ENCODE results near the gene EPB41L1.

EPB41L1 gene

GRCh38 chr20:36155991-36156390, 1.5 kb downstream of the EPB41L1 start:
- DNase-seq (ENCODE audit: low read depth), result no peak

- no peak for DNase-seq (ENCODE audit: low read depth)
Measured at GRCh38 chr20:36157610-36158009, 3.1 kb downstream of the EPB41L1 start.

- no peak for DNase-seq (ENCODE audit: low read depth)
Measured at GRCh38 chr20:36158160-36158741, 3.7 kb downstream of the EPB41L1 start.

- DNase-seq (ENCODE audit: low read depth), result no peak
Measured at GRCh38 chr20:36159833-36160232, 5.3 kb downstream of the EPB41L1 start.

- DNase-seq (ENCODE audit: low read depth), result no peak
Measured at GRCh38 chr20:36162272-36162966, 7.9 kb downstream of the EPB41L1 start.

GRCh38 chr20:36167902-36168503, 13.5 kb downstream of the EPB41L1 start:
- DNase-seq (ENCODE audit: low read depth), result peak; percentile 82

- DNase-seq (ENCODE audit: low read depth), result no peak
Measured at GRCh38 chr20:36170542-36171215, 16.1 kb downstream of the EPB41L1 start.

GRCh38 chr20:36173451-36173933, 19.0 kb downstream of the EPB41L1 start:
- no peak for DNase-seq (ENCODE audit: low read depth)

GRCh38 chr20:36175016-36175415, 20.5 kb downstream of the EPB41L1 start:
- DNase-seq (ENCODE audit: low read depth), result no peak

- DNase-seq (ENCODE audit: low read depth), result no peak
Measured at GRCh38 chr20:36175475-36175995, 21.0 kb downstream of the EPB41L1 start.

- DNase-seq (ENCODE audit: low read depth), result no peak
Measured at GRCh38 chr20:36177716-36178115, 23.2 kb downstream of the EPB41L1 start.

- DNase-seq (ENCODE audit: low read depth), result no peak
Measured at GRCh38 chr20:36179170-36179945, 24.8 kb downstream of the EPB41L1 start.

GRCh38 chr20:36180323-36180722, 25.8 kb downstream of the EPB41L1 start:
- no peak for DNase-seq (ENCODE audit: low read depth)

- DNase-seq (ENCODE audit: low read depth), result peak; percentile 35
Measured at GRCh38 chr20:36181934-36182603, 27.5 kb downstream of the EPB41L1 start.

- no peak for DNase-seq (ENCODE audit: low read depth)
Measured at GRCh38 chr20:36182604-36183154, 28.1 kb downstream of the EPB41L1 start.

GRCh38 chr20:36183155-36183944, 28.8 kb downstream of the EPB41L1 start:
- DNase-seq (ENCODE audit: low read depth), result no peak

GRCh38 chr20:36184816-36185776, 30.6 kb downstream of the EPB41L1 start:
- no peak for DNase-seq (ENCODE audit: low read depth)

- DNase-seq (ENCODE audit: low read depth), result no peak
Measured at GRCh38 chr20:36193977-36194712, 39.6 kb downstream of the EPB41L1 start.
